Panc1 (cell line): Measurements from ENCODE around the gene COL4A1. TPM values are rescaled to one million over a fixed set of nuclear protein-coding genes. Genes with fewer than 3 reads are reported as not detected.

ENCODE experiments used
- ATAC-seq: fragments of 200-7000 bp; cut with Tn5 transposase; 2 replicates; pipeline ENCODE4 v1.9.1; 2020; ENCODE audit warnings: mild to moderate bottlenecking, moderate library complexity
- BruUV-seq: library from RNA; stranded (reverse); fragments of 400-500 nt; replicated peaks from 2 replicates; lab custom pipeline; 2021; lab: Mats Ljungman, UMichigan
- CTCF ChIA-PET: fragments of 300-600 bp; sonication (Branson Sonifier 250); formaldehyde crosslinking; loops from one replicate; lab custom pipeline; 2022; ENCODE audit warnings: antibody characterized with exemption; lab: Charles Lee
- POLR2A ChIA-PET: fragments of 300-600 bp; sonication (Branson Sonifier 250); formaldehyde crosslinking; loops from one replicate; lab custom pipeline; 2022; ENCODE audit warnings: antibody characterized with exemption; lab: Charles Lee
- DNase-seq: peaks from one replicate; pipeline ENCODE4 v3.0.0-alpha.2; 2010; ENCODE audit warnings: low read depth, low spot score
- H3K27ac ChIP-seq: 2 replicates; pipeline ENCODE4 v1.5.1; 2011; ENCODE audit warnings: mild to moderate bottlenecking, low read length, inconsistent platforms
- H3K27me3 ChIP-seq: fragments of 200-500 bp; sonication (Bioruptor generic); 2 replicates; pipeline ENCODE4 v1.6.0; 2014; ENCODE audit warnings: low read length, inconsistent platforms; ENCODE audit not compliant: control insufficient read depth, insufficient read depth
- H3K36me3 ChIP-seq: fragments of 200-500 bp; sonication (Bioruptor generic); 2 replicates; pipeline ENCODE4 v1.5.1; 2014; ENCODE audit warnings: inconsistent platforms, mild to moderate bottlenecking, low read length, moderate library complexity; ENCODE audit not compliant: control insufficient read depth, insufficient read depth
- H3K4me1 ChIP-seq: 2 replicates; pipeline ENCODE4 v1.5.1; 2011; ENCODE audit warnings: inconsistent platforms, mild to moderate bottlenecking, low read length, moderate library complexity; ENCODE audit not compliant: control insufficient read depth, insufficient read depth
- H3K4me3 ChIP-seq, 2 experiments: 2 replicates each; pipeline ENCODE4 v1.5.1; 2011 to 2012; ENCODE audit warnings: low read depth in 2 of 2, low read length in 2 of 2, mild to moderate bottlenecking in 2 of 2, inconsistent platforms in 1 of 2, moderate library complexity in 1 of 2
- H3K9me3 ChIP-seq: fragments of 200-500 bp; sonication (Bioruptor generic); 2 replicates; pipeline ENCODE4 v1.5.1; 2014; ENCODE audit warnings: low read depth, mild to moderate bottlenecking, inconsistent platforms, low read length, moderate library complexity; ENCODE audit not compliant: control insufficient read depth, insufficient read depth
- POLR2AphosphoS5 ChIP-seq: IDR thresholded peaks from 2 replicates; pipeline ENCODE4 v1.6.1; 2012; ENCODE audit warnings: mild to moderate bottlenecking, low read depth, low read length, moderate library complexity
- SIN3A ChIP-seq: IDR thresholded peaks from 2 replicates; pipeline ENCODE4 v1.6.1; 2012; ENCODE audit warnings: low read depth, mild to moderate bottlenecking, low read length, moderate library complexity, borderline replicate concordance; ENCODE audit not compliant: insufficient read depth
- TCF7L2 ChIP-seq: IDR thresholded peaks from 2 replicates; pipeline ENCODE4 v1.6.1; 2011; ENCODE audit warnings: mild to moderate bottlenecking, low read depth, low read length, inconsistent platforms
- in situ Hi-C: cut with HindIII; loops from 2 replicates; pipeline ENCODE4 v1.10.0; 2016; ENCODE audit warnings: low sequenced_read_pairs, low pct_unique_long_range_greater_than_20kb
- intact Hi-C: fragments of 100-400 bp; cut with micrococcal nuclease; formaldehyde crosslinking; loops from one replicate; pipeline ENCODE4 v1.10.0; 2022; ENCODE audit not compliant: unreplicated experiment
- total RNA-seq: library from RNA; stranded (reverse); gene quantifications from one replicate; pipeline ENCODE4 v1.2.1, GENCODE V29; 2021; ENCODE audit not compliant: unreplicated experiment
- TF ChIP-seq, protein P1 (sequence below), 2 experiments: IDR thresholded peaks; 2 replicates each; pipeline ENCODE4 v1.6.1; 2011 to 2012; ENCODE audit warnings: low read depth in 2 of 2, control low read depth in 1 of 2, low read length in 1 of 2, mild to moderate bottlenecking in 1 of 2, moderate library complexity in 1 of 2; ENCODE audit not compliant: insufficient read depth in 1 of 2
- TF ChIP-seq, protein P2 (sequence below): fragments of 450-650 bp; IDR thresholded peaks from 2 replicates; pipeline ENCODE4 v1.5.1; 2017; ENCODE audit warnings: mild to moderate bottlenecking

COL4A1 gene
- total RNA-seq, 1 experiment from 2014 or later = 1.1 TPM

DNA sequence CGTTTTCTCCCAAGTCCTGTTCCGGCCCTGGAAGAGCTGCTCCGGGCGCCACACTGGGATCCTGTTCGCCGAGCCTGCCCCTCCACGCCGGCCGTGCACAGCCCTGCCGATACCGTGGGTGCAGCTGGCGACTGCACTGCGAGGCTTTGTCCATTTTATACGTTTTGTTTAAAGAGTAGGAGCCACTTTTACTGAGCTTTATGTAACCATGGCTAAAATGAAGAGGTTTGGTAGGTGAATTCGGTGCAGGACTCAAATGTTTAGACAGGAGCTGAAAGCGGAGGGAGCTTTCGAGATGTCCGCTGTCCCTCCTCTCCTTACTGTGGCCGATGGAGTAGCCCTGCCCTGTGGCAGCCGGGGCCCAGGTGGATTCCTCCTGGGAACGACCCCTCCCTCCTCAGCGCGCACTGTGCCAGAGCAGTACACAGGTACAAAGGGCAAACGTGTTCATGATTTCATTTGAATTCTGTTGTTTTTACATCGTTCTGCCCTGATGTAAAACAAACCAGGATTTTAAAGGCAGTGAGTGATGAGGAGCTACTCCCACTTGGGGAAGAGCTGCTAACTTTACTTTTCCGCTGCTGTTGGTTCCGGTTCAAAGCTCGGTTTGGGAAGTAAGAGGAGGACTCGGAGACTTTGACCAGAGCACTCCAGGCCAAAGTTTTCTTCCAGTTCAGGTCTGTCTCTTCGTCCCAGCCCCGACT is 1.9 kb upstream of the COL4A1 start:
- no peaks in the 10 kb centered on the region for H3K4me1 ChIP-seq
- ChIA-PET CTCF (no interaction called here), POLR2A (no interaction called here)
- peaks cover 9% of the 10 kb centered on the region for H3K27me3 ChIP-seq
- no peak overlapping the region for H3K27ac ChIP-seq
- no peak for TF ChIP-seq POLR2AphosphoS5
- no peak for TF ChIP-seq TCF7L2
- TF ChIP-seq, protein P1, sequence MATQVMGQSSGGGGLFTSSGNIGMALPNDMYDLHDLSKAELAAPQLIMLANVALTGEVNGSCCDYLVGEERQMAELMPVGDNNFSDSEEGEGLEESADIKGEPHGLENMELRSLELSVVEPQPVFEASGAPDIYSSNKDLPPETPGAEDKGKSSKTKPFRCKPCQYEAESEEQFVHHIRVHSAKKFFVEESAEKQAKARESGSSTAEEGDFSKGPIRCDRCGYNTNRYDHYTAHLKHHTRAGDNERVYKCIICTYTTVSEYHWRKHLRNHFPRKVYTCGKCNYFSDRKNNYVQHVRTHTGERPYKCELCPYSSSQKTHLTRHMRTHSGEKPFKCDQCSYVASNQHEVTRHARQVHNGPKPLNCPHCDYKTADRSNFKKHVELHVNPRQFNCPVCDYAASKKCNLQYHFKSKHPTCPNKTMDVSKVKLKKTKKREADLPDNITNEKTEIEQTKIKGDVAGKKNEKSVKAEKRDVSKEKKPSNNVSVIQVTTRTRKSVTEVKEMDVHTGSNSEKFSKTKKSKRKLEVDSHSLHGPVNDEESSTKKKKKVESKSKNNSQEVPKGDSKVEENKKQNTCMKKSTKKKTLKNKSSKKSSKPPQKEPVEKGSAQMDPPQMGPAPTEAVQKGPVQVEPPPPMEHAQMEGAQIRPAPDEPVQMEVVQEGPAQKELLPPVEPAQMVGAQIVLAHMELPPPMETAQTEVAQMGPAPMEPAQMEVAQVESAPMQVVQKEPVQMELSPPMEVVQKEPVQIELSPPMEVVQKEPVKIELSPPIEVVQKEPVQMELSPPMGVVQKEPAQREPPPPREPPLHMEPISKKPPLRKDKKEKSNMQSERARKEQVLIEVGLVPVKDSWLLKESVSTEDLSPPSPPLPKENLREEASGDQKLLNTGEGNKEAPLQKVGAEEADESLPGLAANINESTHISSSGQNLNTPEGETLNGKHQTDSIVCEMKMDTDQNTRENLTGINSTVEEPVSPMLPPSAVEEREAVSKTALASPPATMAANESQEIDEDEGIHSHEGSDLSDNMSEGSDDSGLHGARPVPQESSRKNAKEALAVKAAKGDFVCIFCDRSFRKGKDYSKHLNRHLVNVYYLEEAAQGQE (IDR thresholded peaks at IDR 0.05; ENCODE audit: insufficient read depth in 1 of 2, low read depth in 2 of 2, low read length in 1 of 2) = no peak
- TF ChIP-seq, protein P2, sequence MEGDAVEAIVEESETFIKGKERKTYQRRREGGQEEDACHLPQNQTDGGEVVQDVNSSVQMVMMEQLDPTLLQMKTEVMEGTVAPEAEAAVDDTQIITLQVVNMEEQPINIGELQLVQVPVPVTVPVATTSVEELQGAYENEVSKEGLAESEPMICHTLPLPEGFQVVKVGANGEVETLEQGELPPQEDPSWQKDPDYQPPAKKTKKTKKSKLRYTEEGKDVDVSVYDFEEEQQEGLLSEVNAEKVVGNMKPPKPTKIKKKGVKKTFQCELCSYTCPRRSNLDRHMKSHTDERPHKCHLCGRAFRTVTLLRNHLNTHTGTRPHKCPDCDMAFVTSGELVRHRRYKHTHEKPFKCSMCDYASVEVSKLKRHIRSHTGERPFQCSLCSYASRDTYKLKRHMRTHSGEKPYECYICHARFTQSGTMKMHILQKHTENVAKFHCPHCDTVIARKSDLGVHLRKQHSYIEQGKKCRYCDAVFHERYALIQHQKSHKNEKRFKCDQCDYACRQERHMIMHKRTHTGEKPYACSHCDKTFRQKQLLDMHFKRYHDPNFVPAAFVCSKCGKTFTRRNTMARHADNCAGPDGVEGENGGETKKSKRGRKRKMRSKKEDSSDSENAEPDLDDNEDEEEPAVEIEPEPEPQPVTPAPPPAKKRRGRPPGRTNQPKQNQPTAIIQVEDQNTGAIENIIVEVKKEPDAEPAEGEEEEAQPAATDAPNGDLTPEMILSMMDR = no peak
- peak overlapping the region; percentile 37 to 42 for H3K4me3 ChIP-seq
- no peaks in the 10 kb centered on the region for H3K36me3 ChIP-seq
- ATAC-seq (0 out of 2 replicates have a peak, but pooled peaks have one; percentile 26), DNase-seq (no peak)
- in situ Hi-C loops (no loop called here), intact Hi-C loops (no loop called here)
- H3K9me3 ChIP-seq = no peaks in the 10 kb centered on the region
- no TSS peak for BruUV-seq

DNA sequence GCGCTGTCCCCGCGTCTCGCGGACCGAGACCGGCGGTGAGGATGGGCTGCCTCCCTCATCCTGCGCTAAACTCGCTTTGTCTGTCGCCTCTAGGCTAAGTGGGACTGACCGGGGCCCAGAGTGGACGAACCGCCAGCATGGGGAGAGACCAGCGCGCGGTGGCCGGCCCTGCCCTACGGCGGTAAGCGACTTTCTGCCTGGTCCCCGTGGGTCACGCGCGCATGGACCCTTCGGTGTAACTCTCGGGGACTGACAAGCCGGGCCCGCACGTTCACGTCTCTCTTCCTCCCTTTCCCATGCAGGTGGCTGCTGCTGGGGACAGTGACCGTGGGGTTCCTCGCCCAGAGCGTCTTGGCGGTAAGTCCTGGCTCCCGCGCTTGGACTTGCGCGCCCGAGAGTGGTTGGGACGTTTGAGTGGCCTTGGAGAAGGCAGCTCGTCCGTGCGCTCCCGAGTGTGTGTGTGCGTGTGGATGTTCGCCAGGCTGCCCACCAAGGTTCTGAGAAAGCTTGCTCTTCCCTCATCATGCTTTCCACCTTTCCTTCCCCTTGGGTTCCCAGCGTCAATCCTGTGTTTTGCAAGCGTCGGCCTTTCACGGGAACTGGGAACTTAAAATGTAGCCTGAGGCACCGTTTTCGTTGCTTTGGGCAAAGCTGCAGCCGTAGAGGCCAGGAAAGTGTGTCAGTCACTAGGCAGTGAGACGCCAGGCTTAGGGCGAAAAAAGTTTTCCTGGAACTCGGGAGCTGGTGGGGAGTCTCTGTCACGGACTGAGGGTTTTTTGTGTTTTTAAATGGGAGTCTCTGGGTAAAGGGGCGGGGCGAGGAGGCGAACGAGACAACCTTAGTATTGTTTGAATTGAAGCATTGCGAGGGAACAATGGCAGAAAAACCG is 1.1 kb upstream of the COL4A1 start:
- Histone ChIP-seq H3K27ac (no peak overlapping the region), H3K4me3 (peak overlapping the region; percentile 37 to 42), H3K9me3 (no peaks in the 10 kb centered on the region), H3K27me3 (peaks cover 9% of the 10 kb centered on the region), H3K4me1 (no peaks in the 10 kb centered on the region), H3K36me3 (no peaks in the 10 kb centered on the region)
- no TSS peak for BruUV-seq
- ChIA-PET CTCF (no interaction called here), POLR2A (no interaction called here)
- in situ Hi-C loops = no loop called here
- TF ChIP-seq SIN3A (no peak), POLR2AphosphoS5 (no peak), TCF7L2 (no peak)
- TF ChIP-seq, protein P1 (IDR thresholded peaks at IDR 0.05; ENCODE audit: insufficient read depth in 1 of 2, low read depth in 2 of 2, low read length in 1 of 2) = no peak
- TF ChIP-seq, protein P2 = no peak
- intact Hi-C loops = no loop called here
- ATAC-seq = peak; percentile 55
- DNase-seq = no peak
